Activated T-helper 1 cell treated with anti-CD3 and anti-CD28 coated beads, Interleukin-12 subunit alpha, Interleukin-12 subunit beta, Interleukin-2, Interleukin-4 antibody, amounts not matched to agents 30 ng/mL and 10 ng/mL and 1 ng/mL, durations not matched to agents 14 hours and 24 hours and 36 hours (primary cell): ENCODE measurements around the gene MAMDC2. TPM values are rescaled to one million over a fixed set of nuclear protein-coding genes. Genes with fewer than 3 reads are reported as not detected.
A peak's percentile ranks its signal among the peaks of the same experiment; 100 is the strongest.

ENCODE experiments used
- DNase-seq: peaks from one replicate; pipeline ENCODE4 v3.0.0; 2021; ENCODE audit warnings: low spot score
- H3K27ac Mint-ChIP-seq: one replicate; pipeline ENCODE4 v1.8.0; 2021; ENCODE audit warnings: mild to moderate bottlenecking, mixed read lengths
- H3K27me3 Mint-ChIP-seq: one replicate; pipeline ENCODE4 v1.8.0; 2022; ENCODE audit warnings: mild to moderate bottlenecking, moderate library complexity, mixed read lengths; ENCODE audit not compliant: insufficient read depth
- H3K36me3 Mint-ChIP-seq: one replicate; pipeline ENCODE4 v1.8.0; 2021; ENCODE audit warnings: low read depth, mixed read lengths
- H3K4me1 Mint-ChIP-seq: one replicate; pipeline ENCODE4 v1.8.0; 2021; ENCODE audit warnings: low read depth, mixed read lengths
- H3K4me3 Mint-ChIP-seq: one replicate; pipeline ENCODE4 v1.8.0; 2021; ENCODE audit warnings: mild to moderate bottlenecking, moderate library complexity, mixed read lengths
- H3K9me3 Mint-ChIP-seq: one replicate; pipeline ENCODE4 v1.8.0; 2021; ENCODE audit warnings: mixed read lengths
- intact Hi-C: fragments of 100-400 bp; cut with micrococcal nuclease; formaldehyde crosslinking; loops from one replicate; pipeline ENCODE4 v1.15.1; 2024
- total RNA-seq: library from RNA; stranded (reverse); gene quantifications from 2 replicates; pipeline ENCODE4 v1.2.3, GENCODE V29; 2022

The MAMDC2 gene
- total RNA-seq, 1 donor from 2014 or later = not detected

DNA sequence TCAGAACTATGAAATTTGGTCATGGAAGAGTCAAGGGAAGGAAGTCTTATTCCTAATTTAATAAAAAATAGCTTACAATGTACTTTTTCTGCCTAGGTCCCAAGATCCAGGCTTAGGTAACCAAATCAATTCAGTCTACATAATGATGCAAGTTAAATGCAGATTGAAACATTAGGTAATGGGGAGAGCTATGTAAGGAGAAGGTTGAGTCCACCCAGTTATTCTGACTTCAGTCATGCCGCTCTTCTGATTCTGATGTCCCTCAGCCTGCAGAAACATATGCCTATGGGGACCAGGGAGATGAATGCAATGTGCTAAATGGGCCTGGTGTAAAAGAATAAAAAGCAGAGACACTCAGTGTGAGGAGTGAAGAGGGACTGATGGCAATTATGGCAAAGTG, 63.9 kb downstream of the MAMDC2 start:
- Mint-ChIP-seq H3K9me3 (no peaks in the 10 kb centered on the region), H3K27ac (no peak overlapping the region), H3K36me3 (no peaks in the 10 kb centered on the region), H3K4me1 (peaks cover 15% of the 10 kb centered on the region), H3K27me3 (peaks cover 5% of the 10 kb centered on the region), H3K4me3 (no peak overlapping the region)
- intact Hi-C loops = no loop called here
- no peak for DNase-seq

DNA sequence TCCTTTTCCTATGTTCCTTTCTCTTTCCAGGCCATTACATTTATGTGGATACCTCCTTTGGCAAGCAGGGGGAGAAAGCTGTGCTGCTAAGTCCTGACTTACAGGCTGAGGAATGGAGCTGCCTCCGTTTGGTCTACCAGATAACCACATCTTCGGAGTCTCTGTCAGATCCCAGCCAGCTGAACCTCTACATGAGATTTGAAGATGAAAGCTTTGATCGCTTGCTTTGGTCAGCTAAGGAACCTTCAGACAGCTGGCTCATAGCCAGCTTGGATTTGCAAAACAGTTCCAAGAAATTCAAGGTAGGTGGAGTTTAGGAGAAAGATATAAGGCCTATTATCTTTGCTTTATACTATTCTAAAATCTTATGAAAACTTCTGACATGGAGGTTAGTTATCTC, 64.5 kb downstream of the MAMDC2 start:
- Mint-ChIP-seq H3K27me3 (peaks cover 5% of the 10 kb centered on the region), H3K4me3 (no peak overlapping the region), H3K27ac (no peak overlapping the region), H3K4me1 (peaks cover 15% of the 10 kb centered on the region), H3K9me3 (no peaks in the 10 kb centered on the region), H3K36me3 (no peaks in the 10 kb centered on the region)
- intact Hi-C loops = no loop called here
- DNase-seq = no peak

DNA sequence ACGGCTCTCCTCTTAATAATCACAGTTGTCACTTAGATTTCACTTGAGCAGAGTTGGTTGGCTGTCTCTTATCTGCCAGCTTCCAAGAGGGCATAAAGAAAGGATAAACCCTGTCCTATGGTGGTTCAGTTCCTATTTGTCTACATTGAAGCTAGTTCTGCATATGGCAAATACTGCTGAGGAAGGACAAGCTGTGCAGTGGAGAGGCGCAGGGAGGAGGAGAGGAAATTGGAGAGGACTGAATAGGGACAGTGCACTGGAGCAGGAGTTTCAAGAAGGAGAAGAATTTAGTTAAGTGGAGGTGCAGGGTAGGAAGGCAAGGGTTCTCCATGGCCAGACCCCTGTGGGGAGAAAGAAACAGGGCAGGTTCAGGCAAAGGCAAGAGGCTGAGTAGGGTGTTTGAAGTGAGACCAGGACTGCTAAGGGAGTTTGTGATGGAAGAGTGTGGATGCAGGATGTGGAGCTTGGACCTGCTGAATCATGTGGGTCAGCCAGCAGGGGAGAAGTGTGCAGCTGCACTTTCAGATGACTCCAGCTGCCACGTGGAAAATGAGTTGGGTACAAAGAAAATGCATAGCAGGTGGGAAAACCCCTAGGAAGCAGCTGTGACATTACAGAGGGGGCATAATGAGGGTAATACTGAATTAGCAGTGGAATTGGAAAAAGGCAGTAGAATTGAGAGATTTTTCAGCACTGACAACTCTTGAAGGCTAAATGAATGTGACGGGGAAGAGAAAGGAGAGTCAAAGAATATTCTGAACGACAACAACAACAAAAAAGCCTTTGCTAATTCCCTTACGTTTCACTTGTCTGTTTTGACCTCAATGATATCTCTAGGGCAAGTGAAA, 66.8 kb downstream of the MAMDC2 start:
- intact Hi-C loops = loop anchor here (1.0 to 5.0 kb wide), 2 partner anchors 138 to 688 kb away; no protein-coding TSS in a partner anchor
- no peak overlapping the region for H3K4me3 Mint-ChIP-seq
- H3K4me1 Mint-ChIP-seq = peaks cover 15% of the 10 kb centered on the region
- peaks cover 7% of the 10 kb centered on the region for H3K27me3 Mint-ChIP-seq
- H3K27ac Mint-ChIP-seq = no peak overlapping the region
- no peak for DNase-seq
- no peaks in the 10 kb centered on the region for H3K9me3 Mint-ChIP-seq
- H3K36me3 Mint-ChIP-seq = no peaks in the 10 kb centered on the region

DNA sequence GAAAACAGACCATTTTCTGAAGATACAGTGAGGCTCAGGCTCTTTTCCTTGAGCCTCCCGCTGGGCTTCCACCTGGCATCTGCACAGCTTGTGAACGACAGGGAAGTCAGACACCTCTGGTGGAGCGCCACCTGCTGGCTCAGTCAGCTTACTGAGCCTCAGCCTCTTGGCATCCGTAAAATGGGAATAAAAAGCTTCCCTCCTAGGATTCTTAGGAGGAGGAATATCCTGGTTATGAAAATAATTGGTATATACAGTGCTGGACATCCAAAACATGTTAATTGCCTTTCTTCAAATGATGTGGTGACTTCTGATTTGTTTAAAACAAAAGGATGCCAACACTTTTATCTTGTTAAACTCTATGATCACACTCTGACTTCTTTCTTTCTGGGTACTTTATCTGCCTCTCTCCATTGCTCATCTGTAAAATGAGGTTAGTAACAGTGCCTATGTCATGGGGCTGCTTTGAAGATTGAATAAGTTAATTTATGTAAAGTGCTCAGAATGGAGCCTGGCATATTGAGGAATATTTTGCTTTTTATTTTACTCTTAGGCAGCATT, 67.5 kb downstream of the MAMDC2 start:
- Mint-ChIP-seq H3K27me3 (peaks cover 7% of the 10 kb centered on the region), H3K4me1 (peaks cover 15% of the 10 kb centered on the region), H3K9me3 (no peaks in the 10 kb centered on the region), H3K4me3 (no peak overlapping the region), H3K27ac (no peak overlapping the region), H3K36me3 (no peaks in the 10 kb centered on the region)
- intact Hi-C loops = loop anchor here (1.0 to 5.0 kb wide), 2 partner anchors 139 to 689 kb away; no protein-coding TSS in a partner anchor
- DNase-seq = no peak

DNA sequence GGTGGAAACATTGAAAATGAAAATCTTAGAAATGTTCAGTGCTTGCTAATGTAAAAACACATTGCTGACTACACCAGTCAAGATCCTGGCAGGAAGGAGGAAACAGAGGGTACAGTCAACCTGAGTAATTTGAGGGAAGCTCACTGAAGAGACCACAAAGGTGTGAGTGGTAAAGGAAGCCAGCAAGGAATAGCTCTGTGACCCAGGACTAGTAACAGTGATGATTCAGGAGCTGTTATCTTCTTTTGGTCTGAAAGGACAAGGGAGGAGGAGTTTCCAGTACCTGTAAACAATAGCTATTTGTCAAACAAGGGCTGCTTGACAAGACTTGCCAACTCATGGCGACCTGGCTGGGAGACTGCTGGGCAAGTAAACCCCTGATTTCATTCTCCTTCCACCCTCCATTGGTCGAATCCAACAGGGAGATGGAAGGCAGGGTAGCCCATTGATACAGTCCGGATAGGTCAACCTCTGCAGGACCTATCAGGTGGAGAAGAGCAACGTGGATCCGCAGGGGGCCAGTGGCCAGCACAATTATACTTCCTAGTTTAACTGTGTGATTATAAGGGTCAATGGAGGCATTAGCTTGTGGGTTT, 68.1 kb downstream of the MAMDC2 start:
- Mint-ChIP-seq H3K36me3 (no peaks in the 10 kb centered on the region), H3K4me3 (no peak overlapping the region), H3K27ac (no peak overlapping the region), H3K9me3 (no peaks in the 10 kb centered on the region), H3K4me1 (peaks cover 15% of the 10 kb centered on the region), H3K27me3 (peaks cover 8% of the 10 kb centered on the region)
- DNase-seq = no peak
- intact Hi-C loops = loop anchor here (1.0 to 5.0 kb wide), 2 partner anchors 139 to 689 kb away; no protein-coding TSS in a partner anchor

DNA sequence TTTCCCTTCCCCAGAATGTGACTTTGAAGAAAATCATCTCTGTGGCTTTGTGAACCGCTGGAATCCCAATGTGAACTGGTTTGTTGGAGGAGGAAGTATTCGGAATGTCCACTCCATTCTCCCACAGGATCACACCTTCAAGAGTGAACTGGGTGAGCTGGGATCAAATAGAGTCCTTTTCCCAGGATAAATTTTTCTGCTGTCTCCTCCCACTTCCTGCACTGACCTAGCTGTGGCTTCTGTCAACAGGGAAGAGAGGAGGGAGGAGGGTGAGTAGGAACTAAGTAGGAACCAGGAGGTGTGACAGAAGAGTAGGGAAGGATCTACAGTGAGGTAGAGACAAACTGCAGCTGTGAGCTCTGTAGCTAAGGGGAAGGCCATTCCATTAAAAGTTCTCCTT, 69.3 kb downstream of the MAMDC2 start:
- Mint-ChIP-seq H3K9me3 (no peaks in the 10 kb centered on the region), H3K4me1 (peaks cover 15% of the 10 kb centered on the region)
- intact Hi-C loops = loop anchor here (5.0 kb wide), 1 partner anchor 691 kb away; no protein-coding TSS in a partner anchor

DNA sequence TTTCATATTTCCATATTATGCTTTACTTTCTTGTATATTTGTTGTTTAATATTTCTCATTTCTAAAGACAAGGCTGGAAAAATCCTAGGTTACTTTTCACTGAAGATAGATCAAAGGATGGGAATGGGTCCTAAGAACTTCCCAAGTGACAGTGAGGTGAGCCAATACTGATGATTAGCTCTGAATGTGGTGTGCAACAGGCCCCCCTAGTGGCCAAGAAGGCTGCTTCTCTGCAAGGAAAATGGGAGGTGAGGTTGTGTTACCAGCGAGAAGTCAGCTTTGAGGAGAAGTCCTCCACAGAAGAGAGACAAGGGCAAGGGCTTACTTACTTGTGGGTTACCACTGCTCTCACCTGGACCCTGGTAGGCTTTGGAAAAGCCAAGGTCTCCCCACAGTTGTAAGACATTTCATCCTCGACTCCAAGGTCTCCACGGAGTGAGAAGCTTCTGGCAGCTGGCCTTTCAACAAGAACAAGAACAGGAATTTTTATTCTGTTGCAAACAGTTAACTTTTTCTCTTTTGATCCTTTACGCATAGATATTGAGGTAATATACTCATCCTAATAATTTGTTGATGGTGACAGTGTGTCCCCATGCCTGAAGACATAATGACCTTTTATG, 69.9 kb downstream of the MAMDC2 start:
- Mint-ChIP-seq H3K36me3 (no peaks in the 10 kb centered on the region), H3K4me3 (no peak overlapping the region), H3K9me3 (no peaks in the 10 kb centered on the region), H3K27ac (no peak overlapping the region), H3K27me3 (peaks cover 16% of the 10 kb centered on the region), H3K4me1 (peaks cover 15% of the 10 kb centered on the region)
- intact Hi-C loops = loop anchor here (5.0 kb wide), 1 partner anchor 691 kb away; no protein-coding TSS in a partner anchor
- no peak for DNase-seq

More for the DNA sequence above, 69.3 kb downstream of the MAMDC2 start:
- Mint-ChIP-seq H3K27ac (no peak overlapping the region), H3K27me3 (peaks cover 13% of the 10 kb centered on the region), H3K4me3 (no peak overlapping the region), H3K36me3 (no peaks in the 10 kb centered on the region)
- no peak for DNase-seq

DNA sequence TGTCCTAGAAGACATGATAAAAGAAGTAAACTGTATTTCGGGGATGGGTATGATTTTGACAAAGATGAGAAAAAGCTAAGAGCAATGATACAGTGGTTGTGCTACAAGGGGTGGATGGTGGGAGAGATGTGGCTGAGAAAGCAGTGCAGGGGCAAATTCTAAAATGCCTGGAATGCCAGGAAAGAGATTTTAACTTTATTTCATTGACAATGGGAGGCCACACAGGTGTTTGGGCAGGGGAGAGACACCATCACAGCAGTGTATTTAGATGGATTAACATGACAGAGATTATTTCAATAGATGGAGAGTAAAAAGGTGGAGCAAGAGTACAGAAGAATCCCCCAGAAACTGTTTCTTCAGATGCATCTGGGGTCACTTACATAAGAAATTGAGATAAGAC, 71.2 kb downstream of the MAMDC2 start:
- Mint-ChIP-seq H3K36me3 (no peaks in the 10 kb centered on the region), H3K4me3 (no peak overlapping the region), H3K27me3 (peaks cover 16% of the 10 kb centered on the region), H3K9me3 (no peaks in the 10 kb centered on the region), H3K4me1 (peaks cover 15% of the 10 kb centered on the region), H3K27ac (peak overlapping the region; percentile 2)
- intact Hi-C loops = loop anchor here (5.0 kb wide), 1 partner anchor 693 kb away; no protein-coding TSS in a partner anchor
- no peak for DNase-seq

DNA sequence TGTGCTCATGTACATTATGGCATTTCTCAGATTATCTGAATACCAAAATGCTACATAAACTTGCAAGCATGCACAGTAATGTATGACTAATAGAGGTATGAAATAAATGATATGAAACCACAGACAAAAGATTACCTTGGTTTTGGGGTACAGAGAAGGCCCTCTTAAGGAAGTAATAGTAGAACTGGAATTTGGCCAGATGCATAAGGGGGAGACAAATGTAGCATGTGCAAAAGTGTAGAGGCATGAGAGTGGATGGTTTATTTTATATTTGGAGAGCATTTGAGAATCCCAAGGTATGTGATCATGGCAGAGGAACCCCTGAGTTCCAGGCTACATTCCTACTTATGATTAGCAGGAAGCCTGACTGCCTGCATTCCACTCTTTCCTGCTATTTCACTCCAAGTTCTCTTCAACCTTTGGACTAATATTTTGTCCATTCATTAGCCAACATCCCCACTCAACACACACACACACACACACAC, 74.2 kb downstream of the MAMDC2 start:
- no peaks in the 10 kb centered on the region for H3K4me1 Mint-ChIP-seq
- H3K9me3 Mint-ChIP-seq = no peaks in the 10 kb centered on the region
- intact Hi-C loops = no loop called here
- H3K4me3 Mint-ChIP-seq = no peak overlapping the region
- H3K27me3 Mint-ChIP-seq = peaks cover 11% of the 10 kb centered on the region
- no peak for DNase-seq
- H3K27ac Mint-ChIP-seq = no peak overlapping the region
- H3K36me3 Mint-ChIP-seq = no peaks in the 10 kb centered on the region

DNA sequence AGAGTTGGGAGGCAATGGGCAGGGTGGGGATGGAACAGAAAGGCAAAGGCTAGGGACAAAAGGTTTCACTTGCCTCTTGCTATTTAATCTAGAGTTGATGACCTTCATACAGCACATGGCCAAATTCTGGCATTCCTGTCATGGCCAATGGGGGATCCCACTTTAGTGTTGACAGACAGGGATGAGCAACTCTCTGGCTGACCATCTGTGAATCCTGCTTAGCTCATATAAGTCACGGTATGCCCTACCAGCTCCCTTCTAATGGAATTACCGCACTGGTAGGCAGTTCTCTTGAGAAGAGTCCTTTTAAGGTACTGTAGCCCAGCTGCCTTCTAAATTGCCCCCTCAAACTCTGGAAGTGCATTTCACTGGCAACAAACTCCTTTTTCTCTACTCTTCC, 76.1 kb downstream of the MAMDC2 start:
- no peak overlapping the region for H3K4me3 Mint-ChIP-seq
- intact Hi-C loops = no loop called here

DNA sequence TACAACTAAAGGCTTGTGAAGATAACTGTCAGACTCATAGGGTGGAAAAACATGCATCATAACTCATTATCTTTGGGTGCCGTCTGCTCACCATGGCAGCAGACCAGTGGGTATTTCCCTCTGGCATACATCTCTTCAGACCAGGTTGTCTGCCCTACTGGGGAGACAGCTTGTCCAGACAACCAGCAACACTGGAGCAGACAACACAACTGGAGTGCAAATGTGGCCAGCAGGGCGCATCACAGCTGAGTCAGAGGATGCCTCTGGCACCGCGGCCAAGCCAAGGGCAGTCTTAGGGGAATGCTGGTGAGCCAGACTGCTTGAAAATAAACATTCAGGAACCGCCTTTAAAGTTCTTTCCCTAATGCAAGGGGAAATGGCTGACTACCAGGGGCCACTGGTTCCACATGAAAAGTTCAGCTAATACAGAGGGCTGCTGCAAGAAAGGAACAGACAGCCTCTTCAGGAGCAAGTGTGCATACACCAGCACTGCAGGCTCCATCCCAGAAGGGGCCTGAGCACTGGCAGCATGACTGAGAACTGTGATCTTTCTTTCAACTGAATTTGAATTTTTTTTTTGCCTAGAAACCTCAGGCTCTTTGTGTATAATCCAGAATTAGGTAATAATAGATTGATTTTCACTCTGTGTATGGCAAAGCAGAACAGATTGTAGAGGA, 77.3 kb downstream of the MAMDC2 start:
- no peak for DNase-seq
- peaks cover 11% of the 10 kb centered on the region for H3K27me3 Mint-ChIP-seq
- no peaks in the 10 kb centered on the region for H3K9me3 Mint-ChIP-seq
- no peak overlapping the region for H3K4me3 Mint-ChIP-seq
- H3K4me1 Mint-ChIP-seq = no peaks in the 10 kb centered on the region
- H3K36me3 Mint-ChIP-seq = no peaks in the 10 kb centered on the region
- H3K27ac Mint-ChIP-seq = no peak overlapping the region
- intact Hi-C loops = no loop called here

More for the DNA sequence above, 76.1 kb downstream of the MAMDC2 start:
- H3K36me3 Mint-ChIP-seq = no peaks in the 10 kb centered on the region
- DNase-seq = no peak
- no peaks in the 10 kb centered on the region for H3K9me3 Mint-ChIP-seq
- H3K4me1 Mint-ChIP-seq = no peaks in the 10 kb centered on the region
- H3K27ac Mint-ChIP-seq = no peak overlapping the region
- H3K27me3 Mint-ChIP-seq = peaks cover 9% of the 10 kb centered on the region

DNA sequence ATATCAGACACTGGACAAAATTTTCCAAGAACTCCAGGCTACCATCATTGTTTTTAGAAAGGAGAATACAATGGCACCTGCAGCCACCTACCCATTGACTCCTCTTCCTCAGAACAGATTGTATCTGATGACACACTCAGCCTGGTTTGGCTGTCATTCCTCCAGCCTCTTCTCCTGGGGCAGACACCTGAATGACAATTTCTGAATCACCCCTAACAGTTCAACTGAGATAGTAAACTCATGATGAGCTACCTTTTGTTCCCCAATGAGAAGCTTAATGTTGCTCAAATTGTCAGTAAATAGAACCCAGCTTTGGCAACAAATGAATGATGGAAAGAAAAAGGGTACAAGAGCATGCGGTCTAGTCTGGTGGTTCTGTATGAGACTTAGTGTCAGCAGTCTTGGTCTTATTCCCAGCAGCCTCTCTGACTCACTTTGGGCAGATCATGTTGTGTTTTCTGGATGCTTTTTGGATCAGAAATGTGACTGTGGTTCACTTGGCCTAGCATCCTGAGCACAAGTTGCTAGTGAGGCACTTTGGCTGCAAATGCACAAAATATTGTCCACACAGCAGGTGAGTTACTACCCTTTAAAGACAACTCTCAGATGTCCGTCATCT, 78.3 kb downstream of the MAMDC2 start:
- Mint-ChIP-seq H3K36me3 (no peaks in the 10 kb centered on the region), H3K4me3 (no peak overlapping the region), H3K9me3 (no peaks in the 10 kb centered on the region), H3K27me3 (peaks cover 9% of the 10 kb centered on the region), H3K27ac (no peak overlapping the region), H3K4me1 (no peaks in the 10 kb centered on the region)
- no peak for DNase-seq
- intact Hi-C loops = no loop called here
